Measurements from ENCODE around the gene ABHD17A. TPM values are rescaled to one million over a fixed set of nuclear protein-coding genes. Genes with fewer than 3 reads are reported as not detected.

ABHD17A gene
- total and polyA plus RNA-seq, 2 donors (not counting 1 experiment from before 2014, with no cell fraction given), result 63.1 to 134 TPM

GRCh38 chr19:1864480-1865171 lies 20.7 kb downstream of the ABHD17A start:
- Mint-ChIP-seq H3K27me3 (no peaks in the 10 kb centered on the region), H3K27ac (peak overlapping the region; percentile 93), H3K4me3 (peak overlapping the region; percentile 82), H3K4me1 (peaks cover 26% of the 10 kb centered on the region), H3K9me3 (ENCODE audit: insufficient read depth) (no peaks in the 10 kb centered on the region)
- Histone ChIP-seq H3K79me2 (ENCODE audit: control insufficient read depth, insufficient read depth, low read length) (peaks cover 42% of the 10 kb centered on the region), H3K27me3 (replicated peaks in 1 of 4; ENCODE audit: control extremely low read depth in 1 of 4, control insufficient read depth in 3 of 4, insufficient read depth in 4 of 4, low read length in 3 of 4) (no peaks in the 10 kb centered on the region), H3K4me1 (ENCODE audit: control insufficient read depth in 2 of 2, insufficient read depth in 2 of 2, low read length in 2 of 2) (peaks cover 25 to 35% of the 10 kb centered on the region in 2 donors), H3K9me3 (ENCODE audit: control extremely low read depth in 1 of 3, control insufficient read depth in 2 of 3, insufficient read depth in 1 of 3, low read length in 2 of 3) (no peaks in the 10 kb centered on the region), H3K9ac (ENCODE audit: low read length) (peak overlapping the region; percentile 73), H3K4me2 (replicated peaks; ENCODE audit: low read depth, low read length, poor library complexity, severe bottlenecking) (peak overlapping the region; percentile 84), H3K27ac (ENCODE audit: low read length in 2 of 2) (peak overlapping the region; percentile 90 to 95), H4K20me1 (ENCODE audit: control insufficient read depth, insufficient read depth, low read length, poor library complexity, severe bottlenecking) (peaks cover 30% of the 10 kb centered on the region), H3K36me3 (replicated peaks in 1 of 2; ENCODE audit: control extremely low read depth in 1 of 2, control insufficient read depth in 1 of 2, extremely low read depth in 1 of 2, insufficient read depth in 2 of 2, low read length in 1 of 2) (peaks cover 0 to 5% of the 10 kb centered on the region in 2 experiments), H3K4me3 (ENCODE audit: control extremely low read depth in 1 of 5, extremely low read depth in 1 of 5, insufficient read depth in 1 of 5, low read depth in 2 of 5, low read length in 4 of 5) (peak overlapping the region in 4 of 5 experiments; percentile 67 to 90 (median 72)), H2AFZ (ENCODE audit: insufficient read depth, low read depth, low read length, poor library complexity, severe bottlenecking) (peak overlapping the region; percentile 76)
- ATAC-seq (ENCODE audit: low read depth) (peak; percentile 25), DNase-seq (peak; percentile 84)
- TF ChIP-seq CTCF (IDR thresholded peaks at IDR 0.05) (peak; percentile 79), EZH2 (IDR thresholded peaks at IDR 0.05; ENCODE audit: borderline replicate concordance, insufficient read depth, low read depth, low read length, poor library complexity, severe bottlenecking) (no peak)
- POLR2A ChIA-PET, result interaction anchor here (0.5 to 1.4 kb wide), 20 partner anchors 9 to 835 kb away, joined by 3 to 22 read pairs (median 4); partner anchors contain the start of gene REXO1
- WGBS (ENCODE audit: insufficient coverage), result 1% methylated on average over 51 of the region's 52 CpGs
- CTCF ChIA-PET, result interaction anchor here (0.5 to 3.1 kb wide), 27 partner anchors 9 to 452 kb away, joined by 3 to 22 read pairs (median 4); partner anchors contain the start of genes ABHD17A, ADAT3, IZUMO4 and MOB3A
- intact Hi-C loops (cut with micrococcal nuclease), result loop anchor here (1.0 to 5.0 kb wide), 8 partner anchors 8 to 403 kb away; partner anchors contain the start of genes ADAT3, IZUMO4, MOB3A and REXO1

Measured in B cell (primary cell).